ENCODE data around the gene KCTD10. TPM values are rescaled to one million over a fixed set of nuclear protein-coding genes. Genes with fewer than 3 reads are reported as not detected.
"Not testable (repeated sequence)": the region's sequence is repeated elsewhere in the genome, so short reads cannot be mapped to it uniquely, and the experiment has no call there.

The KCTD10 gene
- total RNA-seq, 1 experiment from 2014 or later = 19.6 TPM

- no peak for DNase-seq (ENCODE audit: low spot score)
Measured at GRCh38 chr12:109421355-109422087, 55.6 kb downstream of the KCTD10 start.

GRCh38 chr12:109418848-109419480, 58.1 kb downstream of the KCTD10 start:
- DNase-seq (ENCODE audit: low spot score) = no peak

- DNase-seq (ENCODE audit: low spot score) = not testable (repeated sequence)
Measured at GRCh38 chr12:109406147-109406546, 71.0 kb downstream of the KCTD10 start.

GRCh38 chr12:109404841-109405240, 72.3 kb downstream of the KCTD10 start:
- DNase-seq (ENCODE audit: low spot score) = not testable (repeated sequence)

Other genes with a start within 250 kb of the KCTD10 start
- not detected in 2 replicates for gene FOXN4, start 168.0 kb downstream of the KCTD10 start, total RNA-seq (2014; rRNA removed; shearing (Covaris generic))
- not detected in 2 replicates for gene MYO1H, start 129.4 kb downstream of the KCTD10 start, total RNA-seq (2014; rRNA removed; shearing (Covaris generic))
- 28.4 and 30.2 TPM in 2 replicates for gene UBE3B, start 334 bp upstream of the KCTD10 start, total RNA-seq (2014; rRNA removed; shearing (Covaris generic))
- gene MMAB, start 96.2 kb upstream of the KCTD10 start, total RNA-seq (2014; rRNA removed; shearing (Covaris generic)) = 51.2 and 52.0 TPM in 2 replicates
- gene MVK, start 96.5 kb upstream of the KCTD10 start, total RNA-seq (2014; rRNA removed; shearing (Covaris generic)) = 18.7 and 30.2 TPM in 2 replicates
- 3.7 and 4.2 TPM in 2 replicates for gene FAM222A, start 236.5 kb upstream of the KCTD10 start, total RNA-seq (2014; rRNA removed; shearing (Covaris generic))